ENCODE measurements around the gene LOXHD1.

The LOXHD1 gene

GRCh38 chr18:46625069-46625468 lies 32.0 kb downstream of the LOXHD1 start:
- DNase-seq: no peak

DNA sequence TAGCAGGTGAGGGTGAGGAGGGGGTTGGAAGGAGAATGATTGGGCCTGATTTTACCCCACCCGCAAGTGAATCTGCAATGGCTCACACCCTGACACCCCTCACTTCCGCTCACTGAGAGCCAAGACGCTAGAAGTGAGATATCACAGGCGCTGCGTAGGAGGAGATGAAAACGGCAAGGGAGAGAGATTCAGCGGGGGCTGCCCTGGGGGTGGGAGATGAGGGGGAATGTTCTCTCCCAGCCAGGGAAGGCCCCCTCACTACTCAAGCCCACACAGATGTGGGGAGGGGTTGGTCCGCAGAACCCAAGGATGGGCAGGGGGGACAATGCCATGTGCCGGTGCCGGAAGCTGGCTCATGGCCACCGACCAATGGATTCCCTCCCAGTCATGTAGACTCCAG lies 32.9 kb downstream of the LOXHD1 start:
- DNase-seq: no peak

GRCh38 chr18:46623541-46623940 lies 33.5 kb downstream of the LOXHD1 start:
- DNase-seq: peak; percentile 14

GRCh38 chr18:46622999-46623398 lies 34.0 kb downstream of the LOXHD1 start:
- DNase-seq: no peak

DNA sequence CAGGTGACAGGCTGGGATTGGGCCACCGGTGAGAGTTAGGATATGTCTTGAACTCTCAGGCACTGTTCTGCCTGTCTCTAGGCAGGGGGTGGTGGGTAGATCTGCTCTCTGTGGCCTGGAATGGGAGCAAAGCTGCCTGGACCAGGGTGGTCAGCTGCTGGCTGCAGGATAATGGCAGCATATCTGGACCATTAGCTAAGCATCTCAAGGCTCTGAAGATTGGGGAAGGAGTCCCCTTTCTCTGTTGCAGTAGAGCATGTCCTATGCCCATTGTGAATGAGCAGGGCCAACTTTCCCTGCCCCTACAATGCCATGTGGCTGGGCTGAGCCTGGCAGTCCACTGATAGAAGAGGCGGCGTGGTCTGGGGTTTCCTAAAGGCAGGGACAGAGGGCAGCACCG lies 34.6 kb downstream of the LOXHD1 start:
- DNase-seq: no peak

- no peak for DNase-seq
These were observed 35.1 kb downstream of the LOXHD1 start for GRCh38 chr18:46621871-46622270.

- no peak for DNase-seq
These were observed 35.8 kb downstream of the LOXHD1 start for GRCh38 chr18:46621111-46621766.

GRCh38 chr18:46619559-46619958 lies 37.5 kb downstream of the LOXHD1 start:
- DNase-seq: no peak

DNA sequence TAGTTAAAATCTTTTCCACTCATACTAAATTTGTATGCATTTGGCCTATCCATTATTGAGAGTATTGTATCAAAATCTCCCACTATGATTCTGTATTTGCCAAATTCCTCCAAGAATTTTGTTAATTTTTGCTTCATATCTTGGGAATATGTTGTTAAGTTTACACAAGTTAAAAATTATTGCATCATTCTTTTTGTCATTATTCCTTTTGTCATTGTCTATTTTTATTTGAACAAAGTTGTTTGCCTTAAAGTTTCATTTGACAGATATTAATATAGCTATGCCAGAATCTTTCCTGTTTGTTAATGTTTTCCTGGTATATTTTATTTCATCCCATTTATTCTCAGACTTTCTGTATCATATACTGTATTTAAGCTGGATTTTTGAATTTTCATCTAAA lies 41.3 kb downstream of the LOXHD1 start:
- no peak for DNase-seq

DNA sequence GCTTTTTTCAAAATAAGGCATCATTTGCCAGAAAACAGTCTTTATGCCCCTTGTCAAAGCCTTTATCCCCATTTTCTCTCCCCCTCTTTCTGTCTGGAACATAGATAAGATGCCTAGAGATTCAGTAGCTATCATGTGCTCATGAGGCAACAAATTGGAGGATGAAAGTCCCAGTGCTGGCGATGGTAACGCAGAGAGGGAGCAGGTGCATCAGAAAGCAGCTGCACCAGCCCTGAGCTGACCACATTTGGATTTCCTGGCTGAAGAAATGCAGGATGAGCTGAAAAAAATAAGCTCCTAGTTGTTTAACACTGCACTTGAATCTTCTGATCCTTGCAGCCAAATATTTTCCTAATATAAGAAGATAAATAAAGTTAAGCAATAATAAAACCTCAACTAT lies 48.0 kb downstream of the LOXHD1 start:
- DNase-seq: no peak

- DNase-seq: no peak
These were observed 49.1 kb downstream of the LOXHD1 start for GRCh38 chr18:46607926-46608325.

- DNase-seq: no peak
These were observed 55.7 kb downstream of the LOXHD1 start for GRCh38 chr18:46601141-46601805.

GRCh38 chr18:46596119-46596518 lies 60.9 kb downstream of the LOXHD1 start:
- no peak for DNase-seq

DNA sequence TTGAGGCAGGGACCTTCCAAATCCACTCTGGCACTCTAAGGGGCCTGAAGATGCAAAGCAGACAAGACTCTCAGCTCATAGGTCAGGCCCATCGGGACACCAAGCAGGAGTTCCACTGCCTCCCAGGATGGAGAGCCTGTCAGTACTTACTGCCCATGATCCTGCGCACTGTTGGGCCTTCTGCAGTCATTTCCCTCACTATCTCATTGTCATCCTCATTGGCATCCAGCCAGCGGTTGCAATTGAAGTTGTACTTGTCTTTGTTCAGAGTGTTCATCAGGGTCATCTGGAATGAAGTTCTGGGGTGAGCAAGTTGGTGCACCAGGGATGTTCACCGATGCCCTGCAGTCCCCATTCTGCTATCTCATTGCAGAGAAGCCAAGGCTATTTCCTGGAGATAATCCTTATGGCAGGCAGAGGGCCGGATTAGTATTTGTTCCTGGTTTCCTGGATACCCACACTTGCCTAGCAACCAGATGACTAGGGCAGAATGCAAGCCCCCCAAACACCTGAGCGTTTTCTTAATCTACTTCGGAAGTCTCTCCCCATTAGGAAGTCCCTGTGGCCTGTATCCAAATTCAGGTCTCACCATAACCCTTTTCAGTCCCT lies 65.1 kb downstream of the LOXHD1 start:
- DNase-seq: no peak

DNA sequence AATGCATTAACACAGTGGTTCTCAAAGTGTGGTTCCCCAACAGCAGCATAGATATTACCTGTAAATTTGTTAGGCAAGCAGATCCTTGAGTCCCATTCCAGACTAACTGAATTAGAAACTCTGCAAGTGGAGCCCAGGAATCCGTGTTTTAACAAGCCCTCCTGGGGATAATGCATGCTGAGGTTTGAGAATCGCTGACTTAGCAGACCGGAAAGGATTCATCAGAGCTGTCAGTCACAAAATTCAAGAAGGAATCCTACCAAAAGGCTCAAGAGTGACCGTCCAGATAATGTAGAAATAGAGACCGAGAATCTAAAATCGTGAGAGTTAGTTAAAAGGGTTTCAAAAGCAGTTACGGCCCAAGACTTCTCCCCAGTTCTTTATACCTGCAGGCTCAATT lies 66.9 kb downstream of the LOXHD1 start:
- DNase-seq: no peak

GRCh38 chr18:46588971-46589660 lies 67.9 kb downstream of the LOXHD1 start:
- no peak for DNase-seq

- DNase-seq: no peak
These were observed 69.4 kb downstream of the LOXHD1 start for GRCh38 chr18:46587600-46587999.

DNA sequence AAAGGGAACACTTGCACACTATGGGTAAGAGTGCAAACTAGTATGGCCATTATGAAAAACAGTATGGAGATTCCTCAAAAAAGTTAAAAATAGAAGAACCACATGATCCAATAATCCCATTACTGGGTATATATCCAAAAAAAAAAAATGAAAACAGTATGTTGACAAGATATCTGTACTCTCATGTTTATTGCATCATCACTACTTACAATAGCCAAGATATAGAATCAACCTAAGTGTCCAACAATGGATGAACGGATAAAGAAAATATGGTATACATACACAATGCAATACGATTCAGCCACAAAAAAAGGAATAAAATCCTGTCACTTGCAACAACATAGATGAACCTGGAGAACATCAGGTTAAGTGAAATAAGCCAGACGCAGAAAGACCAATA lies 73.3 kb downstream of the LOXHD1 start:
- no peak for DNase-seq

DNA sequence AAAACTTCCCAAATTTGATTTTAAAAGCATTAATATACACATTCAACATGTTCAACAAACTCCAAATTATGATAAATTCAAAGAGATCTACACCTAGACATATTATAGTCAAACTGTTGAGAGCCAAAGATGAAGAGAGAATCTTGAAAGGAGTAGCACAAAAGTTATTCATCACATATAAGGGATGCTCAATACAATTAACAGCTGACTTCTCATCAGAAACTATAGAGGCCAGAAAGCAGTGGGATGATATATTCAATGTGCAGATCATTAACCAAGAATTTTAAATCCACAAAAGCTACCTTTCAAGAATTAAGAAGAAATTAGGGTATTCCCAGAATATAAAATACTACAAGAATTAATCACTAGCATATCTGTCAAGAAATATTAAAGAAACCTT lies 75.4 kb downstream of the LOXHD1 start:
- DNase-seq: no peak

DNA sequence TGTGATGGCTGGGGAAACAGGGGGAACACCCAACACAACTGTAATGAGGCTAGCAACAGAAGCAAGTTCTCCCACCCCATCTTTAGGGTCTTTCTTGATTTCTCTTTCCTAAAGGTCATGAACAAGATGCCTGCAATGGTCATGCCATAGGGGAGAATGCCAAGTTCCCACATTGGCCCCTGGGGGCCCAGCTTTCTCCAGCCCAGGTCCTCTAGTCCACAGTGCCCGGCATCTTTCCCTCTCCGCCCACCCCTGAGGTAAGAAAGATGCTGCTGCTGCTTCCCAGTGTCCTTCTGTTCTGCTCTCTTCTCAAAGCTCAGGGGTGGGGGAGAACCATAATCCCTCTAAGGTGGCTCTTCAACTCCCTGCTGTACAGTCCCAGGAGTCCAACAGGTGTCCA lies 78.0 kb downstream of the LOXHD1 start:
- no peak for DNase-seq

DNA sequence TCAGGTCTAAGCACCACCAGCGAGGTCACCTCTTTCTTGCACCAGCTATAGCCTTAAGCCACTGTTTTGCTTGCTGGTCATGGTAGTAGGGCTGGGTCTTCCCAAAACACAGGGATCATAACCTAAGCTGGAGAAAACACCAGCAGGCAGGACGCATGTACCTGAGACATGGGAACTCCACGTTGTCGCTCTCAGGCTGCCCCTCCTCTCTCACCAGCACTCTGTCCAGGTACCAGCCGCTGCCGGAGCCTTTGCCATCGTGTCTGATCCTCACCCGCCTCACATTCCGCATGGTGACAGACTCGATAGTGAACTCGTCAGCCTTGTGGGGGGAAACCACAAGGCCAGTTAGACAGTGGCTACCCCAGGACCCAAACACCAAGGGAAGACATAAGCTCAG lies 79.5 kb downstream of the LOXHD1 start:
- DNase-seq: no peak

DNA sequence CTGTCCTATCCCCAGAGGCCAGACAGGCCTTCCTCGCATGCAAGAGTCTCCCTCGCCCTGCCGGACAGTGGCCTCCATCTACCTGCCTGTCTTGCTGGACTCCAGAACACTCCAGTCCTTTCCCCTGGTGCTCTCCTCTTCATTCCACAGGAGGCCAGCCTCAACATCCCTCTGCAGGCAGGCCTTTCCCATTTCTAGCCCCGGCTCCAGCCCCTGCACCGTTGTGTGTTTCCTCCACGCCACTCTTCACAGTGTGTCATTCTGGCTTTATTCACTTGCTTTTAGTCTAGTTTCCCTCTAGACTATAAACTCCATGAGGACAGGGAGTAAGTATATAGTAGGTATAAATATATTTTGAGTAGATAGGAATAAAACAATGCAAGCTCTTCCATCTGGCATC lies 81.2 kb downstream of the LOXHD1 start:
- no peak for DNase-seq

DNA sequence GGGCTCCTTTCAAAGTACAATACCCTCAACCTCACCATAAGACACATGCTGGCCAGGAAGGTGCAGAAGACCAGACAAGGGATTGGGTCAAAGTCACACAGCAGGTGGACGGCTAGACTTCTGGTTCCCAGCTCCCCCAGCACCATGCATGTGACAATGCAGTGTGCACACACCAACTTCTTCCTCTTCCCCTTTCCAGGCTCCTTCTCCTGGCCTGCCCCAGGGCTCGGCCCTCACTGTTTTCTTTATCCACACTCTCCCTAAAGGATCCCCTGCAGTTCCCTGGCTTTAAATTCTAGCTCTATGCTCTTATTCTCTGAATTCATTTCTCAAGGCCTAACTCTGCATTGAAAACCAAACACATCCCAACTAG lies 82.3 kb downstream of the LOXHD1 start:
- no peak for DNase-seq
